SK-N-SH (cell line): ENCODE results near the gene C1QTNF2. TPM values are rescaled to one million over a fixed set of nuclear protein-coding genes. Genes with fewer than 3 reads are reported as not detected.

Source experiments
- CTCF ChIA-PET: fragments of 300-600, 350-600 bp; formaldehyde crosslinking; extraction: SDS; loops from one replicate; lab custom pipeline; 2021; lab: Yijun Ruan, JAX
- POLR2A ChIA-PET: fragments of 350-600 bp; sonication (Branson Sonifier 250); formaldehyde crosslinking; extraction: SDS; loops from one replicate; lab custom pipeline; 2020; ENCODE audit warnings: antibody characterized with exemption, inconsistent platforms; lab: Yijun Ruan, JAX
- DNase-seq: peaks from one replicate; pipeline ENCODE4 v3.0.0; 2012
- H2AFZ ChIP-seq: fragments of 200-600 bp; sonication (generic); 2 replicates; pipeline ENCODE4 v1.8.1; 2016; ENCODE audit warnings: antibody characterized with exemption, mild to moderate bottlenecking, low read depth
- H3F3A ChIP-seq: fragments of 200-600 bp; sonication (generic); replicated peaks from 2 replicates; pipeline ENCODE3; 2016; ENCODE audit warnings: antibody characterized with exemption, mild to moderate bottlenecking; ENCODE audit not compliant: insufficient read depth
- H3K27ac ChIP-seq, 2 experiments: fragments of 200-500 bp in 1 of 2; fragments of 200-600 bp in 1 of 2; sonication (Bioruptor generic) in 1 of 2; sonication (generic), shearing (Covaris generic) in 1 of 2; 2 replicates each; pipeline versions ENCODE4 v1.5.1 to v1.6.1; 2014 to 2016; ENCODE audit warnings: low read depth in 2 of 2, inconsistent platforms in 1 of 2, low read length in 1 of 2, mild to moderate bottlenecking in 1 of 2, mixed read lengths in 1 of 2
- H3K27me3 ChIP-seq: fragments of 200-600 bp; sonication (generic), shearing (Covaris generic); 2 replicates; pipeline ENCODE4 v1.6.1; 2016; ENCODE audit warnings: mixed run types; ENCODE audit not compliant: insufficient read depth
- H3K36me3 ChIP-seq, 2 experiments: fragments of 200-500 bp in 1 of 2; fragments of 200-600 bp in 1 of 2; sonication (Bioruptor generic) in 1 of 2; sonication (generic) in 1 of 2; replicated peaks in 1 of 2; 2 replicates each; pipeline versions ENCODE3 to v1.5.1; 2014 to 2016; ENCODE audit warnings: low read length in 1 of 2, mild to moderate bottlenecking in 1 of 2; ENCODE audit not compliant: insufficient read depth in 2 of 2, control insufficient read depth in 1 of 2
- H3K4me1 ChIP-seq, 2 experiments: fragments of 200-500 bp in 1 of 2; fragments of 200-600 bp in 1 of 2; sonication (Bioruptor generic) in 1 of 2; sonication (generic), shearing (Covaris generic) in 1 of 2; 2 replicates each; pipeline versions ENCODE4 v1.5.1 to v1.6.1; 2014 to 2016; ENCODE audit warnings: low read depth in 1 of 2, low read length in 1 of 2, mixed run types in 1 of 2; ENCODE audit not compliant: insufficient read depth in 2 of 2, control insufficient read depth in 1 of 2
- H3K4me2 ChIP-seq: fragments of 200-600 bp; sonication (generic), shearing (Covaris generic); 2 replicates; pipeline ENCODE4 v1.6.1; 2017; ENCODE audit warnings: mixed run types
- H3K4me3 ChIP-seq, 2 experiments: fragments of 200-500 bp in 1 of 2; fragments of 200-600 bp in 1 of 2; sonication (Bioruptor generic) in 1 of 2; sonication (generic), shearing (Covaris generic) in 1 of 2; 2 replicates each; pipeline versions ENCODE4 v1.5.1 to v1.8.1; 2014 to 2016; ENCODE audit warnings: low read depth in 2 of 2, inconsistent platforms in 1 of 2, low read length in 1 of 2, mild to moderate bottlenecking in 1 of 2, mixed read lengths in 1 of 2, moderate library complexity in 1 of 2
- H3K79me2 ChIP-seq: fragments of 200-600 bp; sonication (generic); 2 replicates; pipeline ENCODE4 v1.8.1; 2017; ENCODE audit warnings: mild to moderate bottlenecking; ENCODE audit not compliant: insufficient read depth
- H3K9ac ChIP-seq: fragments of 200-600 bp; sonication (generic); 2 replicates; pipeline ENCODE4 v1.6.1; 2017; ENCODE audit warnings: mixed run types
- H3K9me2 ChIP-seq: fragments of 200-600 bp; sonication (generic); 2 replicates; pipeline ENCODE4 v1.6.1; 2017; ENCODE audit warnings: mixed run types
- H3K9me3 ChIP-seq: fragments of 200-600 bp; sonication (generic); 2 replicates; pipeline ENCODE4 v1.6.1; 2017; ENCODE audit warnings: mixed run types, mild to moderate bottlenecking, moderate library complexity
- H4K20me1 ChIP-seq: fragments of 200-600 bp; sonication (generic); 2 replicates; pipeline ENCODE4 v1.6.1; 2017; ENCODE audit warnings: mild to moderate bottlenecking, mixed run types; ENCODE audit not compliant: insufficient read depth
- EZH2phosphoT487 ChIP-seq: fragments of 200-600 bp; sonication (generic); IDR thresholded peaks from 2 replicates; pipeline ENCODE4 v1.6.1; 2017; ENCODE audit warnings: low read depth, mixed run types, mild to moderate bottlenecking, antibody characterized with exemption, moderate library complexity, borderline replicate concordance
- FOSL2 ChIP-seq: IDR thresholded peaks from 2 replicates; pipeline ENCODE4 v1.4.0; 2012; ENCODE audit warnings: low read depth, mild to moderate bottlenecking, moderate library complexity, borderline replicate concordance
- GATA2 ChIP-seq: sonication (generic); formaldehyde crosslinking; IDR thresholded peaks from 2 replicates; pipeline ENCODE4 v1.5.0; 2020; ENCODE audit warnings: mild to moderate bottlenecking, missing genetic modification reagents
- MXI1 ChIP-seq: IDR thresholded peaks from 2 replicates; pipeline ENCODE4 v1.6.1; 2012; ENCODE audit warnings: mild to moderate bottlenecking, low read depth, low read length, improper control_type of control experiment
- NFIC ChIP-seq: IDR thresholded peaks from 2 replicates; pipeline ENCODE4 v1.4.0; 2012; ENCODE audit warnings: borderline replicate concordance
- PBX3 ChIP-seq: IDR thresholded peaks from 2 replicates; pipeline ENCODE4; 2012
- RAD21 ChIP-seq: IDR thresholded peaks from 2 replicates; pipeline ENCODE4 v1.6.1; 2012; ENCODE audit warnings: mild to moderate bottlenecking, low read length
- REST ChIP-seq: IDR thresholded peaks from 2 replicates; pipeline ENCODE4 v1.6.1; 2012; ENCODE audit warnings: mild to moderate bottlenecking, low read depth, low read length, moderate library complexity
- RFX5 ChIP-seq: IDR thresholded peaks from 2 replicates; pipeline ENCODE4 v1.6.1; 2012; ENCODE audit warnings: mild to moderate bottlenecking, improper control_type of control experiment, low read length
- RXRA ChIP-seq: IDR thresholded peaks from 2 replicates; pipeline ENCODE4 v1.4.0; 2012; ENCODE audit warnings: low read depth, mild to moderate bottlenecking, borderline replicate concordance
- TCF12 ChIP-seq: IDR thresholded peaks from 2 replicates; pipeline ENCODE4 v1.4.0; 2012
- USF2 ChIP-seq: fragments of 150-350 bp; IDR thresholded peaks from 2 replicates; pipeline ENCODE4 v1.6.1; 2017; ENCODE audit warnings: antibody characterized with exemption, low read length, low read depth, borderline replicate concordance
- WGBS: methylation state at CpG from one replicate; pipeline ENCODE4 v1.1.6; 2017; ENCODE audit warnings: low lambda C conversion rate; 5-methylcytosine and 5-hydroxymethylcytosine counted together
- polyA plus RNA-seq, 3 experiments: library from polyadenylated mRNA; depleted of rRNA; stranded (reverse); fragments of >200 nt; gene quantifications; 2 replicates each; pipeline ENCODE4 v1.2.3, GENCODE V29; 2012

C1QTNF2 gene
- polyA plus RNA-seq, 1 of the 3 experiments (the other 2 are of a cell fraction) = 0.67 TPM

GRCh38 chr5:160363660-160364395, 6.6 kb downstream of the C1QTNF2 start:
- POLR2A ChIA-PET = no interaction called here

More at GRCh38 chr5:160363660-160364395, 6.6 kb downstream of the C1QTNF2 start:
- H3K4me2 ChIP-seq = no peak overlapping the region
- H3K36me3 ChIP-seq = no peaks in the 10 kb centered on the region
- no peak overlapping the region; a peak in 1 of 4 replicates for H3K27ac ChIP-seq
- TF ChIP-seq RFX5 (no peak), REST (no peak), FOSL2 (no peak), MXI1 (no peak), RXRA (no peak), TCF12 (no peak), USF2 (no peak), GATA2 (no peak), NFIC (no peak), PBX3 (no peak), EZH2phosphoT487 (no peak), RAD21 (no peak)
- DNase-seq = no peak
- H3K27me3 ChIP-seq = no peaks in the 10 kb centered on the region
- H3K9me2 ChIP-seq = no peaks in the 10 kb centered on the region
- peak overlapping the region; percentile 63; the same call in 1 of the 2 replicates for H2AFZ ChIP-seq
- H3K4me3 ChIP-seq = no peak overlapping the region
- no peak overlapping the region for H3K9ac ChIP-seq
- H3K9me3 ChIP-seq = no peaks in the 10 kb centered on the region
- no peaks in the 10 kb centered on the region for H4K20me1 ChIP-seq
- H3K4me1 ChIP-seq = peaks cover 0 to 12% of the 10 kb centered on the region in 2 experiments; a peak in 2 of 4 replicates
- WGBS = 85% methylated on average over 11 of the region's 13 CpGs
- CTCF ChIA-PET = interaction anchor here (0.8 to 2.4 kb wide), 4 partner anchors 14 to 342 kb away, joined by 3 to 9 read pairs (median 7); no protein-coding TSS in a partner anchor
- no peaks in the 10 kb centered on the region for H3K79me2 ChIP-seq
- H3F3A ChIP-seq = no peaks in the 10 kb centered on the region
